PC-3 (cell line): ENCODE results near the gene MRPS10. TPM values are rescaled to one million over a fixed set of nuclear protein-coding genes. Genes with fewer than 3 reads are reported as not detected.
A peak's percentile ranks its signal among the peaks of the same experiment; 100 is the strongest.

ENCODE experiments used
- ATAC-seq: fragments of 200-7000 bp; cut with Tn5 transposase; 2 replicates; pipeline ENCODE4 v1.9.1; 2020; ENCODE audit warnings: mild to moderate bottlenecking, moderate library complexity
- BruUV-seq: library from RNA; stranded (reverse); fragments of 400-500 nt; replicated peaks from 2 replicates; lab custom pipeline; 2021; lab: Mats Ljungman, UMichigan
- CTCF ChIA-PET: fragments of 300-600 bp; sonication (Branson Sonifier 250); formaldehyde crosslinking; loops from one replicate; lab custom pipeline; 2022; ENCODE audit warnings: antibody characterized with exemption; lab: Charles Lee
- POLR2A ChIA-PET: fragments of 300-600 bp; sonication (Branson Sonifier 250); formaldehyde crosslinking; loops from one replicate; lab custom pipeline; 2022; ENCODE audit warnings: antibody characterized with exemption; ENCODE audit not compliant: unreplicated experiment; lab: Charles Lee
- DNase-seq: peaks from one replicate; pipeline ENCODE4 v3.0.0-alpha.2; 2015
- H2AFZ ChIP-seq: fragments of 300-600 bp; sonication (generic); 2 replicates; pipeline ENCODE4 v1.6.0; 2016; ENCODE audit warnings: antibody characterized with exemption, low read length
- H3F3A ChIP-seq: fragments of 300-600 bp; sonication (generic); one replicate; pipeline ENCODE4 v1.6.0; 2017; ENCODE audit warnings: antibody characterized with exemption, low read length, control low read depth, mild to moderate bottlenecking; ENCODE audit not compliant: unreplicated experiment
- H3K27ac ChIP-seq: fragments of 300-600 bp; sonication (generic); 2 replicates; pipeline ENCODE4 v1.5.1; 2016; ENCODE audit warnings: mild to moderate bottlenecking, low read length
- H3K27me3 ChIP-seq: fragments of 300-600 bp; sonication (generic); 2 replicates; pipeline ENCODE4 v1.6.1; 2016; ENCODE audit warnings: low read length, mixed read lengths
- H3K36me3 ChIP-seq: fragments of 300-600 bp; sonication (generic); 2 replicates; pipeline ENCODE4 v1.6.1; 2016; ENCODE audit warnings: low read depth, mixed run types, low read length, mixed read lengths
- H3K4me1 ChIP-seq: fragments of 300-600 bp; sonication (generic); 2 replicates; pipeline ENCODE4 v1.5.1; 2016; ENCODE audit warnings: low read length; ENCODE audit not compliant: insufficient read depth
- H3K4me2 ChIP-seq: fragments of 300-600 bp; sonication (generic); 2 replicates; pipeline ENCODE4 v1.6.0; 2016; ENCODE audit warnings: low read length
- H3K4me3 ChIP-seq: fragments of 300-600 bp; sonication (generic); 2 replicates; pipeline ENCODE4 v1.5.1; 2016; ENCODE audit warnings: mild to moderate bottlenecking, low read length, mixed read lengths
- H3K79me2 ChIP-seq: fragments of 300-600 bp; sonication (generic); 2 replicates; pipeline ENCODE4 v1.6.1; 2017; ENCODE audit warnings: low read length, mixed read lengths
- H3K9ac ChIP-seq: fragments of 300-600 bp; sonication (generic); 2 replicates; pipeline ENCODE4 v1.6.0; 2016; ENCODE audit warnings: mild to moderate bottlenecking, low read length
- H3K9me2 ChIP-seq: fragments of 300-600 bp; sonication (generic); replicated peaks from 2 replicates; pipeline ENCODE4 v1.6.1; 2016; ENCODE audit warnings: mixed run types, low read length, mixed read lengths
- H3K9me3 ChIP-seq: fragments of 300-600 bp; sonication (generic); 2 replicates; pipeline ENCODE4 v1.6.1; 2016; ENCODE audit warnings: low read length, mixed read lengths
- H4K20me1 ChIP-seq: fragments of 300-600 bp; sonication (generic); 2 replicates; pipeline ENCODE4 v1.6.1; 2016; ENCODE audit warnings: low read length, mixed read lengths
- EZH2 ChIP-seq: fragments of 300-600 bp; sonication (generic); IDR thresholded peaks from one replicate; pipeline ENCODE4 v1.6.1; 2017; ENCODE audit warnings: antibody characterized with exemption, mild to moderate bottlenecking, low read length; ENCODE audit not compliant: unreplicated experiment
- EZH2phosphoT487 ChIP-seq: fragments of 300-600 bp; sonication (generic); IDR thresholded peaks from 2 replicates; pipeline ENCODE4 v1.6.1; 2018; ENCODE audit warnings: mild to moderate bottlenecking, antibody characterized with exemption, low read length, borderline replicate concordance
- intact Hi-C: fragments of 100-400 bp; cut with micrococcal nuclease; formaldehyde crosslinking; loops from 2 replicates; pipeline ENCODE4 v1.9.0; 2023
- total RNA-seq: library from RNA; depleted of rRNA; stranded (reverse); fragments of >200 nt; gene quantifications from 2 replicates; pipeline ENCODE4 v1.2.3, GENCODE V29; 2014
- TF ChIP-seq, protein P1 (sequence below): fragments of 300-600 bp; sonication (generic); conservative IDR thresholded peaks from 2 replicates; pipeline ENCODE4 v1.5.1; 2017; ENCODE audit warnings: antibody characterized with exemption, low read depth, mild to moderate bottlenecking, low read length

MRPS10 gene
- total RNA-seq, 1 experiment from 2014 or later, result 82.1 TPM

DNA sequence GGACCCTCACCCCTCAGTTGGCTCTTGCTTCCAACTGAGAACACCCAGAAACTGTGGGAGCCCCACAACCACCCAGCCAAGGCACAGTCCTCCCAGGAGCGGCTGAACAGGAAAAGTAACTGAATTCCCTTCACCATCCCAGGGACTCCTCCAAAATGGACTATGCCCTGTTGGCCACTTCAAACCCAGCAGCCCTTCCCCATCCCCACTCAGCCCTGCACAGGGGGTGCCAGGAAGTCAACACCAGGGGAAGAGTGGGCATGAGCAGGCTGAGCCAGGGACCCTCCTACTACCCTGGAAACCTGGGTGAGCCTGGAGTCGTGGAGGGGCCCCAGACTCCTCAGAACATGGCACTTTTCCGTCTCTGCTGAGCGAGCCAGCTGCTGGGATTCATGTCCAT is 33.2 kb downstream of the MRPS10 start:
- peaks cover 8% of the 10 kb centered on the region for H3K4me1 ChIP-seq
- no peaks in the 10 kb centered on the region for H4K20me1 ChIP-seq
- no TSS peak for BruUV-seq
- DNase-seq (no peak), ATAC-seq (no peak)
- no peaks in the 10 kb centered on the region for H3K9me2 ChIP-seq
- intact Hi-C loops, result no loop called here
- no peaks in the 10 kb centered on the region for H3K27me3 ChIP-seq
- no peaks in the 10 kb centered on the region for H3K79me2 ChIP-seq
- H3K4me2 ChIP-seq, result no peak overlapping the region
- ChIA-PET CTCF (interaction anchor here (0.5 kb wide), 1 partner anchor 10 kb away, joined by 3 read pairs; the partner anchor contains the start of gene GUCA1B), POLR2A (no interaction called here)
- H3K9ac ChIP-seq, result no peak overlapping the region
- TF ChIP-seq, protein P1, sequence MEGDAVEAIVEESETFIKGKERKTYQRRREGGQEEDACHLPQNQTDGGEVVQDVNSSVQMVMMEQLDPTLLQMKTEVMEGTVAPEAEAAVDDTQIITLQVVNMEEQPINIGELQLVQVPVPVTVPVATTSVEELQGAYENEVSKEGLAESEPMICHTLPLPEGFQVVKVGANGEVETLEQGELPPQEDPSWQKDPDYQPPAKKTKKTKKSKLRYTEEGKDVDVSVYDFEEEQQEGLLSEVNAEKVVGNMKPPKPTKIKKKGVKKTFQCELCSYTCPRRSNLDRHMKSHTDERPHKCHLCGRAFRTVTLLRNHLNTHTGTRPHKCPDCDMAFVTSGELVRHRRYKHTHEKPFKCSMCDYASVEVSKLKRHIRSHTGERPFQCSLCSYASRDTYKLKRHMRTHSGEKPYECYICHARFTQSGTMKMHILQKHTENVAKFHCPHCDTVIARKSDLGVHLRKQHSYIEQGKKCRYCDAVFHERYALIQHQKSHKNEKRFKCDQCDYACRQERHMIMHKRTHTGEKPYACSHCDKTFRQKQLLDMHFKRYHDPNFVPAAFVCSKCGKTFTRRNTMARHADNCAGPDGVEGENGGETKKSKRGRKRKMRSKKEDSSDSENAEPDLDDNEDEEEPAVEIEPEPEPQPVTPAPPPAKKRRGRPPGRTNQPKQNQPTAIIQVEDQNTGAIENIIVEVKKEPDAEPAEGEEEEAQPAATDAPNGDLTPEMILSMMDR, result no peak
- TF ChIP-seq EZH2phosphoT487, result no peak
- no peak for TF ChIP-seq EZH2
- H3F3A ChIP-seq, result no peaks in the 10 kb centered on the region
- H3K9me3 ChIP-seq, result no peaks in the 10 kb centered on the region
- H3K36me3 ChIP-seq, result no peaks in the 10 kb centered on the region
- H3K4me3 ChIP-seq, result no peak overlapping the region
- no peak overlapping the region for H3K27ac ChIP-seq
- H2AFZ ChIP-seq, result no peak overlapping the region

DNA sequence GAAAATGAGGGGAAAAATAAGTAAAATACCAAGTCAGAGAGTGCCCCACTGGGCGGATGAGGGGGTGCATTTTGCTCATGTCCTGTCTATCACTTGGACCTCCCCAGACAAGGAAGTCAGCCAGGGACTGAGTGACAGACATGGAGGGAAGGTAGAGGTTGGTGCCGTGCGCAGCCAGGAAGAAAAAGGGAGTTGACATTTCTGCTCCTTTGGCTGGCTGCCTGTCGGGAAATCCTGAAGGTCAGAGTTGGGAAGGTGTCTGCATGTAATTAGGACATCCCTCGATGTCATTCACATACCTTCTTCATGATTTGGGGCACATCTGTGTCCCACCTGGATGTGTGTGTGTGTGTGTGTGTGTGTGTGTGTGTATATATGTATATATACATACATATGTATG is 35.6 kb downstream of the MRPS10 start:
- ATAC-seq (no peak), DNase-seq (no peak)
- Histone ChIP-seq H4K20me1 (no peaks in the 10 kb centered on the region), H3F3A (no peaks in the 10 kb centered on the region), H3K36me3 (no peaks in the 10 kb centered on the region), H3K27ac (no peak overlapping the region), H3K4me1 (peaks cover 8% of the 10 kb centered on the region), H3K79me2 (no peaks in the 10 kb centered on the region), H3K27me3 (no peaks in the 10 kb centered on the region), H2AFZ (no peak overlapping the region), H3K4me2 (no peak overlapping the region), H3K9me3 (no peaks in the 10 kb centered on the region), H3K4me3 (no peak overlapping the region), H3K9me2 (no peaks in the 10 kb centered on the region), H3K9ac (no peak overlapping the region)
- intact Hi-C loops, result no loop called here
- POLR2A ChIA-PET, result no interaction called here
- CTCF ChIA-PET, result no interaction called here
- TF ChIP-seq EZH2 (no peak), EZH2phosphoT487 (no peak)
- TF ChIP-seq, protein P1, result no peak
- BruUV-seq, result no TSS peak

DNA sequence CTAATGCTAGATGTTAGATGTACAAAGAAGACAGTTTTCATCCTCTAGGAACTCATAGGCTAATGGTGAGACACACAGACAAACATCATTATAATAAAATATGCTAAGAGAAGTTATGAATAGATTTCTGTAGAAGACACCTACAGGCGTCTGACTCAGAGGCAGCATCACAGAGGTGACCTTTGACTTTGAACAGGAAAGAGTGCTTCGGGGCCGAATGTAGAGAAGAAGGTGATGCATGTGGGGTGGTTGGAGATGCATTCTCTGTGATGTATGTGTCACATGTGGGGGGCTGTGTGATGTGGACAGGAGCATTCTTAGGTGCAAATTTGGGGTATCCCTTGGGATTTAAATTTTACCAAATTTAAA is 37.7 kb downstream of the MRPS10 start:
- H4K20me1 ChIP-seq, result no peaks in the 10 kb centered on the region
- intact Hi-C loops, result no loop called here
- no peak overlapping the region for H3K4me2 ChIP-seq
- CTCF ChIA-PET, result no interaction called here
- BruUV-seq, result no TSS peak
- POLR2A ChIA-PET, result no interaction called here
- H3K27me3 ChIP-seq, result no peaks in the 10 kb centered on the region
- ATAC-seq (peak; percentile 64), DNase-seq (peak; percentile 58)
- H3K4me3 ChIP-seq, result no peak overlapping the region
- no peaks in the 10 kb centered on the region for H3K79me2 ChIP-seq
- no peak overlapping the region for H3K9ac ChIP-seq
- no peaks in the 10 kb centered on the region for H3F3A ChIP-seq
- no peak overlapping the region for H3K27ac ChIP-seq
- H2AFZ ChIP-seq, result no peak overlapping the region
- TF ChIP-seq EZH2phosphoT487 (no peak), EZH2 (no peak)
- TF ChIP-seq, protein P1, result no peak
- H3K36me3 ChIP-seq, result no peaks in the 10 kb centered on the region
- H3K9me2 ChIP-seq, result no peaks in the 10 kb centered on the region
- peaks cover 8% of the 10 kb centered on the region for H3K4me1 ChIP-seq
- H3K9me3 ChIP-seq, result no peaks in the 10 kb centered on the region
